WTC11 (cell line): Measurements from ENCODE around the gene UBE2J1. TPM values are rescaled to one million over a fixed set of nuclear protein-coding genes. Genes with fewer than 3 reads are reported as not detected.

Experiments used
- ATAC-seq: fragments of 200-7000 bp; cut with Tn5 transposase; 2 replicates; pipeline ENCODE4 v1.10.0; 2021; ENCODE audit warnings: mild to moderate bottlenecking, moderate library complexity
- CTCF ChIA-PET: fragments of 300-600 bp; sonication (Branson Sonifier 250); formaldehyde crosslinking; loops from one replicate; lab custom pipeline; 2021; ENCODE audit warnings: antibody characterized with exemption; lab: Charles Lee
- POLR2A ChIA-PET: fragments of 350-600 bp; sonication (Branson Sonifier 250); formaldehyde crosslinking; loops from one replicate; lab custom pipeline; 2021; ENCODE audit warnings: antibody characterized with exemption; lab: Charles Lee
- DNase-seq: peaks from one replicate; pipeline ENCODE4 v3.0.0; 2021; ENCODE audit warnings: low spot score
- H3K27ac Mint-ChIP-seq: 2 replicates; pipeline ENCODE4 v1.8.0; 2021; ENCODE audit warnings: mixed read lengths
- H3K27me3 Mint-ChIP-seq: 2 replicates; pipeline ENCODE4 v1.8.0; 2021; ENCODE audit warnings: low read depth, mild to moderate bottlenecking, moderate library complexity, mixed read lengths
- H3K36me3 Mint-ChIP-seq: 2 replicates; pipeline ENCODE4 v1.8.0; 2021; ENCODE audit warnings: mixed read lengths
- H3K4me1 Mint-ChIP-seq: 2 replicates; pipeline ENCODE4 v1.8.0; 2022; ENCODE audit warnings: mixed read lengths
- H3K4me3 Mint-ChIP-seq: 2 replicates; pipeline ENCODE4 v1.8.0; 2021; ENCODE audit warnings: mild to moderate bottlenecking, moderate library complexity, mixed read lengths
- H3K9me3 Mint-ChIP-seq: 2 replicates; pipeline ENCODE4 v1.8.0; 2021; ENCODE audit warnings: mixed read lengths
- ELF4 ChIP-seq: sonication (generic); formaldehyde crosslinking; IDR thresholded peaks from 2 replicates; pipeline ENCODE4 v1.8.1; 2022; ENCODE audit warnings: low read depth, mild to moderate bottlenecking, moderate library complexity, missing genetic modification reagents
- ETV6 ChIP-seq: sonication (generic); formaldehyde crosslinking; IDR thresholded peaks from 2 replicates; pipeline ENCODE4 v1.8.1; 2022; ENCODE audit warnings: mild to moderate bottlenecking, missing genetic modification reagents
- HMGA2 ChIP-seq: fragments of 250-450 bp; sonication (Bioruptor Pico); IDR thresholded peaks from 2 replicates; pipeline ENCODE4 v1.4.0; 2021; ENCODE audit warnings: mild to moderate bottlenecking, moderate library complexity
- JAZF1 ChIP-seq: fragments of 250-450 bp; sonication (Bioruptor Pico); IDR thresholded peaks from 2 replicates; pipeline ENCODE4 v1.9.0; 2021; ENCODE audit warnings: moderate library complexity, mild to moderate bottlenecking, inconsistent platforms
- MLX ChIP-seq: sonication (generic); formaldehyde crosslinking; IDR thresholded peaks from 2 replicates; pipeline ENCODE4 v1.8.1; 2023; ENCODE audit warnings: mild to moderate bottlenecking, missing genetic modification reagents, moderate library complexity
- MYBL2 ChIP-seq: sonication (generic); formaldehyde crosslinking; IDR thresholded peaks from 2 replicates; pipeline ENCODE4 v1.8.1; 2023; ENCODE audit warnings: mild to moderate bottlenecking, moderate library complexity, missing genetic modification reagents
- NR3C1 ChIP-seq: sonication (generic); formaldehyde crosslinking; conservative IDR thresholded peaks from 2 replicates; pipeline ENCODE4 v1.8.1; 2023; ENCODE audit warnings: low read depth, mild to moderate bottlenecking, missing genetic modification reagents
- PRRX2 ChIP-seq: fragments of 250-450 bp; sonication (Bioruptor Pico); IDR thresholded peaks from 2 replicates; pipeline ENCODE4 v1.8.0; 2021; ENCODE audit warnings: mild to moderate bottlenecking
- SMAD3 ChIP-seq: sonication (generic); formaldehyde crosslinking; IDR thresholded peaks from 2 replicates; pipeline ENCODE4 v1.8.0; 2022; ENCODE audit warnings: missing genetic modification reagents, mild to moderate bottlenecking, borderline replicate concordance
- TCF7 ChIP-seq: sonication (generic); formaldehyde crosslinking; IDR thresholded peaks from 2 replicates; pipeline ENCODE4 v1.8.0; 2022; ENCODE audit warnings: mild to moderate bottlenecking, low read depth, missing genetic modification reagents, moderate library complexity
- ZBTB21 ChIP-seq: sonication (generic); formaldehyde crosslinking; IDR thresholded peaks from 2 replicates; pipeline ENCODE4 v1.8.1; 2023; ENCODE audit warnings: mild to moderate bottlenecking, missing genetic modification reagents, borderline replicate concordance
- ZNF121 ChIP-seq: sonication (generic); formaldehyde crosslinking; IDR thresholded peaks from 2 replicates; pipeline ENCODE4 v1.8.0; 2023; ENCODE audit warnings: missing genetic modification reagents
- ZNF219 ChIP-seq: sonication (generic); formaldehyde crosslinking; IDR thresholded peaks from 2 replicates; pipeline ENCODE4 v1.8.0; 2023; ENCODE audit warnings: missing genetic modification reagents, mild to moderate bottlenecking, borderline replicate concordance
- ZNF423 ChIP-seq: fragments of 250-450 bp; sonication (Bioruptor Pico); IDR thresholded peaks from 2 replicates; pipeline ENCODE4 v2.1.2; 2022; ENCODE audit warnings: mild to moderate bottlenecking, moderate library complexity
- ZNF532 ChIP-seq: fragments of 250-450 bp; sonication (Bioruptor Pico); IDR thresholded peaks from 2 replicates; pipeline ENCODE4 v1.9.0; 2021; ENCODE audit warnings: mild to moderate bottlenecking, borderline replicate concordance
- ZSCAN18 ChIP-seq: fragments of 250-450 bp; sonication (Bioruptor Pico); IDR thresholded peaks from 2 replicates; pipeline ENCODE4 v2.1.2; 2022; ENCODE audit warnings: mild to moderate bottlenecking, moderate library complexity
- total RNA-seq: library from RNA; stranded (reverse); gene quantifications from 3 replicates; pipeline ENCODE4 v1.2.3, GENCODE V29; 2021
- TF ChIP-seq, protein P1 (sequence below): sonication (generic); formaldehyde crosslinking; IDR thresholded peaks from 2 replicates; pipeline ENCODE4 v1.8.0; 2023; ENCODE audit warnings: missing genetic modification reagents, mild to moderate bottlenecking, borderline replicate concordance
- TF ChIP-seq, protein P2 (sequence below): sonication (generic); formaldehyde crosslinking; conservative IDR thresholded peaks from 2 replicates; pipeline ENCODE4 v1.8.1; 2022; ENCODE audit warnings: mild to moderate bottlenecking, missing genetic modification reagents
- TF ChIP-seq, protein P3 (sequence below): sonication (generic); formaldehyde crosslinking; IDR thresholded peaks from 2 replicates; pipeline ENCODE4 v1.8.1; 2022; ENCODE audit warnings: mild to moderate bottlenecking, moderate library complexity, missing genetic modification reagents
- TF ChIP-seq, protein P4 (sequence below): sonication (generic); formaldehyde crosslinking; IDR thresholded peaks from 2 replicates; pipeline ENCODE4 v1.8.0; 2022; ENCODE audit warnings: mild to moderate bottlenecking, missing genetic modification reagents

UBE2J1 gene
- total RNA-seq, 1 experiment from 2014 or later = 12.3 TPM

DNA sequence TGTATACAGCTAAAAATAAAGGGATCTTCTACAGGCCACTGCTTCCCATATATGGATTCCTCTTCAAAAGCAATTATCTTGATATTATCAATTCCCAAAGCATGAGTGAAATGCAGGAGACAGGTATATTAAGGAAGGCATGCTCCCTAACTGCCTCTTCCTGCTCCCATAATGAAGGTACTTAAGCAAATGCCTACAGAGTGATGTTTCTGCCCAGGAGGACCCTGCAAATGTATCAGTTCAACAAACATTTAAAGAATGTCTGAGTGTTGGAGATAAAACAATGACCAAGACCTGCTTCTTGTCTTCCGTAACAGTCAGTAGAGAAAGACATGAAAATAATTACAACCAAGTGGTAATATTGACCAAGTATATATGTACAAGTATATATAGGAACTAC, 4.2 kb downstream of the UBE2J1 start:
- Mint-ChIP-seq H3K27me3 (peaks cover 13% of the 10 kb centered on the region), H3K9me3 (peaks cover 5% of the 10 kb centered on the region; the same call in 1 of the 2 replicates), H3K27ac (no peak overlapping the region), H3K4me1 (peaks cover 34% of the 10 kb centered on the region), H3K36me3 (no peaks in the 10 kb centered on the region), H3K4me3 (no peak overlapping the region)
- CTCF ChIA-PET = interaction anchor here (0.6 to 5.8 kb wide), 4 partner anchors 24 to 365 kb away, joined by 3 to 36 read pairs (median 4); no protein-coding TSS in a partner anchor
- no peak for ATAC-seq
- no peak for DNase-seq
- no peak for TF ChIP-seq ZSCAN18 (CRISPR knock-in tag)
- no peak for TF ChIP-seq ZBTB21 (CRISPR knock-in tag)
- TF ChIP-seq, protein P1, sequence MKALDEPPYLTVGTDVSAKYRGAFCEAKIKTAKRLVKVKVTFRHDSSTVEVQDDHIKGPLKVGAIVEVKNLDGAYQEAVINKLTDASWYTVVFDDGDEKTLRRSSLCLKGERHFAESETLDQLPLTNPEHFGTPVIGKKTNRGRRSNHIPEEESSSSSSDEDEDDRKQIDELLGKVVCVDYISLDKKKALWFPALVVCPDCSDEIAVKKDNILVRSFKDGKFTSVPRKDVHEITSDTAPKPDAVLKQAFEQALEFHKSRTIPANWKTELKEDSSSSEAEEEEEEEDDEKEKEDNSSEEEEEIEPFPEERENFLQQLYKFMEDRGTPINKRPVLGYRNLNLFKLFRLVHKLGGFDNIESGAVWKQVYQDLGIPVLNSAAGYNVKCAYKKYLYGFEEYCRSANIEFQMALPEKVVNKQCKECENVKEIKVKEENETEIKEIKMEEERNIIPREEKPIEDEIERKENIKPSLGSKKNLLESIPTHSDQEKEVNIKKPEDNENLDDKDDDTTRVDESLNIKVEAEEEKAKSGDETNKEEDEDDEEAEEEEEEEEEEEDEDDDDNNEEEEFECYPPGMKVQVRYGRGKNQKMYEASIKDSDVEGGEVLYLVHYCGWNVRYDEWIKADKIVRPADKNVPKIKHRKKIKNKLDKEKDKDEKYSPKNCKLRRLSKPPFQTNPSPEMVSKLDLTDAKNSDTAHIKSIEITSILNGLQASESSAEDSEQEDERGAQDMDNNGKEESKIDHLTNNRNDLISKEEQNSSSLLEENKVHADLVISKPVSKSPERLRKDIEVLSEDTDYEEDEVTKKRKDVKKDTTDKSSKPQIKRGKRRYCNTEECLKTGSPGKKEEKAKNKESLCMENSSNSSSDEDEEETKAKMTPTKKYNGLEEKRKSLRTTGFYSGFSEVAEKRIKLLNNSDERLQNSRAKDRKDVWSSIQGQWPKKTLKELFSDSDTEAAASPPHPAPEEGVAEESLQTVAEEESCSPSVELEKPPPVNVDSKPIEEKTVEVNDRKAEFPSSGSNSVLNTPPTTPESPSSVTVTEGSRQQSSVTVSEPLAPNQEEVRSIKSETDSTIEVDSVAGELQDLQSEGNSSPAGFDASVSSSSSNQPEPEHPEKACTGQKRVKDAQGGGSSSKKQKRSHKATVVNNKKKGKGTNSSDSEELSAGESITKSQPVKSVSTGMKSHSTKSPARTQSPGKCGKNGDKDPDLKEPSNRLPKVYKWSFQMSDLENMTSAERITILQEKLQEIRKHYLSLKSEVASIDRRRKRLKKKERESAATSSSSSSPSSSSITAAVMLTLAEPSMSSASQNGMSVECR (CRISPR knock-in tag) = no peak
- TF ChIP-seq, protein P2, sequence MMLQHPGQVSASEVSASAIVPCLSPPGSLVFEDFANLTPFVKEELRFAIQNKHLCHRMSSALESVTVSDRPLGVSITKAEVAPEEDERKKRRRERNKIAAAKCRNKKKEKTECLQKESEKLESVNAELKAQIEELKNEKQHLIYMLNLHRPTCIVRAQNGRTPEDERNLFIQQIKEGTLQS (CRISPR knock-in tag) = no peak
- no peak for TF ChIP-seq ETV6 (CRISPR knock-in tag)
- no peak for TF ChIP-seq PRRX2
- TF ChIP-seq, protein P3, sequence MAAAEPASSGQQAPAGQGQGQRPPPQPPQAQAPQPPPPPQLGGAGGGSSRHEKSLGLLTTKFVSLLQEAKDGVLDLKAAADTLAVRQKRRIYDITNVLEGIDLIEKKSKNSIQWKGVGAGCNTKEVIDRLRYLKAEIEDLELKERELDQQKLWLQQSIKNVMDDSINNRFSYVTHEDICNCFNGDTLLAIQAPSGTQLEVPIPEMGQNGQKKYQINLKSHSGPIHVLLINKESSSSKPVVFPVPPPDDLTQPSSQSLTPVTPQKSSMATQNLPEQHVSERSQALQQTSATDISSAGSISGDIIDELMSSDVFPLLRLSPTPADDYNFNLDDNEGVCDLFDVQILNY (CRISPR knock-in tag) = no peak
- no peak for TF ChIP-seq MYBL2
- no peak for TF ChIP-seq ZNF423 (CRISPR knock-in tag)
- no peak for TF ChIP-seq NR3C1
- no peak for TF ChIP-seq ZNF219 (CRISPR knock-in tag)
- TF ChIP-seq ELF4 = no peak
- no peak for TF ChIP-seq MLX (CRISPR knock-in tag)
- no peak for TF ChIP-seq TCF7
- no peak for TF ChIP-seq HMGA2 (CRISPR knock-in tag)
- no peak for TF ChIP-seq ZNF532
- no peak for TF ChIP-seq SMAD3
- no peak for TF ChIP-seq ZNF121 (CRISPR knock-in tag)
- TF ChIP-seq JAZF1 (CRISPR knock-in tag) = no peak
- TF ChIP-seq, protein P4, sequence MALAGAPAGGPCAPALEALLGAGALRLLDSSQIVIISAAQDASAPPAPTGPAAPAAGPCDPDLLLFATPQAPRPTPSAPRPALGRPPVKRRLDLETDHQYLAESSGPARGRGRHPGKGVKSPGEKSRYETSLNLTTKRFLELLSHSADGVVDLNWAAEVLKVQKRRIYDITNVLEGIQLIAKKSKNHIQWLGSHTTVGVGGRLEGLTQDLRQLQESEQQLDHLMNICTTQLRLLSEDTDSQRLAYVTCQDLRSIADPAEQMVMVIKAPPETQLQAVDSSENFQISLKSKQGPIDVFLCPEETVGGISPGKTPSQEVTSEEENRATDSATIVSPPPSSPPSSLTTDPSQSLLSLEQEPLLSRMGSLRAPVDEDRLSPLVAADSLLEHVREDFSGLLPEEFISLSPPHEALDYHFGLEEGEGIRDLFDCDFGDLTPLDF (CRISPR knock-in tag) = no peak
- POLR2A ChIA-PET = no interaction called here
